Stimulated activated CD4-positive, alpha-beta T cell treated with anti-CD3 and anti-CD28 coated beads, Interleukin-15, amount 100 ng/mL, for 24 hours (primary cell): ENCODE measurements around the gene VRTN.
"Not testable (repeated sequence)": the region's sequence is repeated elsewhere in the genome, so short reads cannot be mapped to it uniquely, and the experiment has no call there.

Experiments
- DNase-seq: peaks from one replicate; pipeline ENCODE4 v3.0.0-alpha.2; 2020

Gene VRTN, protein sequence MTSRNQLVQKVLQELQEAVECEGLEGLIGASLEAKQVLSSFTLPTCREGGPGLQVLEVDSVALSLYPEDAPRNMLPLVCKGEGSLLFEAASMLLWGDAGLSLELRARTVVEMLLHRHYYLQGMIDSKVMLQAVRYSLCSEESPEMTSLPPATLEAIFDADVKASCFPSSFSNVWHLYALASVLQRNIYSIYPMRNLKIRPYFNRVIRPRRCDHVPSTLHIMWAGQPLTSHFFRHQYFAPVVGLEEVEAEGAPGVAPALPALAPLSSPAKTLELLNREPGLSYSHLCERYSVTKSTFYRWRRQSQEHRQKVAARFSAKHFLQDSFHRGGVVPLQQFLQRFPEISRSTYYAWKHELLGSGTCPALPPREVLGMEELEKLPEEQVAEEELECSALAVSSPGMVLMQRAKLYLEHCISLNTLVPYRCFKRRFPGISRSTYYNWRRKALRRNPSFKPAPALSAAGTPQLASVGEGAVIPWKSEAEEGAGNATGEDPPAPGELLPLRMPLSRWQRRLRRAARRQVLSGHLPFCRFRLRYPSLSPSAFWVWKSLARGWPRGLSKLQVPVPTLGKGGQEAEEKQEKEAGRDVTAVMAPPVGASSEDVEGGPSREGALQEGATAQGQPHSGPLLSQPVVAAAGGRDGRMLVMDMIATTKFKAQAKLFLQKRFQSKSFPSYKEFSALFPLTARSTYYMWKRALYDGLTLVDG

DNA sequence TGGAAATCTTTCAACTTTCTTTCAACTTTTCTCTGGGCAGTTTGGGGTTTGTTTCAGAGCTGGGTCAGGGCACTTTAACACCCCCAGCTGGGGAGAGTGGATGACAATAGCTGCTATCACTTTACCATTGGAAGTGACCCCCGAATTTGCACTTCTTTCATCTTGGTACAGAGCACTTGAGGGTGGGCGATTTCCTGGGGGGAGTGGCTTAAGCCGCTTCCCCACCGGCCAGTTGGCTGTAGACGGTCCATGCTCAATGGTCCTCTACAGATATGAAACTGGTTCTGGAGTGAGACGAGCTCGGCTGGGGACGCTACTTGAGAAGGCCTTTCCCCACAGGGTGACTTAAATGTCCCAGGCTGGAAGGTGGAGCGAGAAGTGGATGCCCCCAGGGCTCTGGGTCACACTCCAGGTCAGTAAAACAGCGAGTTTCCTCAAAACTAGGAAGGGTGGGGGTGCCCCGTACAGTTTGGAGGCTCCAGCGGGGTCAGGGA, at the start of gene VRTN:
Gene VRTN, plus strand, starts transcription at position 231 of the 494 bp plus-strand sequence. CDS start 8,313 bp downstream, outside the sequence.
- DNase-seq, result no peak

DNA sequence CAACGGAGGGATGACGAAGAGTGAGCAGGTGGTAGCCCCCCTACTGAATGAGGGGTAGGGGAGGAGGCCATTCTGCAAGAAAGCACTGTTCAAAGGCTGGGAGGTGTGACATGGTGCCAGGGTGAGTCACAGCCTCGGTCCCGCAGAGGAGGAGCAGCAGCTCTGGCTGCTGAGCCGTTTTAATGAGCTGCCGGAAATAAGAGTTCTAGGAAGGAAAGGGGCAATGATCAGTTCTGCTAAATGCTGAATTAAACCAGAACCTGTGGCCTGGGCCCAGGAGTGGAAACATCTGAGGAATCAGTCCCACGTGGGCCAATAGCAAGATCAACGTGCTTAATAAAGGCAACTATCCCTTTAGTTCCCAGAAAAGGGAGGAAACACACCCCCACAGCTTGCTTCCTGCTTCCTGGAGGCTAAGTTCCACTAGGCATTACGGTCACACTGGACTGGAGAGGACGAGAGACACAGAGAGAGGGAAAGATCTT, 49.2 kb upstream of the VRTN start:
- peak; percentile 41 for DNase-seq

DNA sequence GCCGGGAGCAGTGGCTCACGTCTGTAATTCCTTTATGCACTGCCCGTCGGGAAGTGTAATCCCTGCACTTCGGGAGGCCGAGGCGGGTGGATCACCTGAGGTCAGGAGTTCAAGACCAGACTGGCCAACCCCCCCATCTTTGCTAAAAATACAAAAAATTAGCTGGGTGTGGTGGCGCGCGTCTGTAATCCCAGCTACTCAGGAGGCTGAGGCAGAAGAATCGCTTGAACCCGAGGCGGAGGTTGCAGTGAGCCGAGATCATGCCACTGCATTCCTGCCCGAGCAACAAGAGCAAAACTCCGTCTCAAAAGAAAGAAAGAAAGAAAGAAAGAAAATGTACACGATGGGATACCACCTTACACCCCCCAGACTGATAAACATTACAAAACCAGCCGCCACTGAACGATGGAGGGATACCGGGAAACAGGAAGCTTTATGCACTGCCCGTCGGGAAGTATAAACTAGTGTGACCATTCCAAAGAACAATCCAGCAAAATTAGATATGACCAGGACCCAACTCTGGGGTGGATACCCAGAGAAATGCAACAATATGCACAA, 46.6 kb upstream of the VRTN start:
- no peak for DNase-seq

DNA sequence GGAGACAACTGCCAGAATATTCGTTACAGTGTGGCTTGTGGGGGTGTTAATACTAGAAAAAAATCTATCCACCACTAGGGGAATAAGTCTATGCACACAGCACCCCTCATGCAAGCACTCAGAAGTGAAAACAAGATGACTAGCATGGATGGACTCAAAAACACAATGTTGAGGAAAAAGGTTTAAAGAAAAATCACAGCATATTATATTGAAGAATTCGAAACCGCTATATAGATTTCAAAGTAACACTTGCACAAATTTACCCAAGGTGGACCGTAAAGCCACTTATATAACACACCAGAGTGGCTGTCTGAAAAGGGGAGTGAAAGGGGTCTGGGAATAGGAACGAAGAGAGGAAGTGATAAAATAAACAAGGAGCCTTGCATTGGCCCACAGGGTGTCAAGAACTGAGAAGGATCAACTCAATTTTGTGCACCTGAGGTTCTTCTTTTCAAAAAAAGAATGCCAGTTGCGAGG, 46.1 kb upstream of the VRTN start:
- DNase-seq, result peak; percentile 21

DNA sequence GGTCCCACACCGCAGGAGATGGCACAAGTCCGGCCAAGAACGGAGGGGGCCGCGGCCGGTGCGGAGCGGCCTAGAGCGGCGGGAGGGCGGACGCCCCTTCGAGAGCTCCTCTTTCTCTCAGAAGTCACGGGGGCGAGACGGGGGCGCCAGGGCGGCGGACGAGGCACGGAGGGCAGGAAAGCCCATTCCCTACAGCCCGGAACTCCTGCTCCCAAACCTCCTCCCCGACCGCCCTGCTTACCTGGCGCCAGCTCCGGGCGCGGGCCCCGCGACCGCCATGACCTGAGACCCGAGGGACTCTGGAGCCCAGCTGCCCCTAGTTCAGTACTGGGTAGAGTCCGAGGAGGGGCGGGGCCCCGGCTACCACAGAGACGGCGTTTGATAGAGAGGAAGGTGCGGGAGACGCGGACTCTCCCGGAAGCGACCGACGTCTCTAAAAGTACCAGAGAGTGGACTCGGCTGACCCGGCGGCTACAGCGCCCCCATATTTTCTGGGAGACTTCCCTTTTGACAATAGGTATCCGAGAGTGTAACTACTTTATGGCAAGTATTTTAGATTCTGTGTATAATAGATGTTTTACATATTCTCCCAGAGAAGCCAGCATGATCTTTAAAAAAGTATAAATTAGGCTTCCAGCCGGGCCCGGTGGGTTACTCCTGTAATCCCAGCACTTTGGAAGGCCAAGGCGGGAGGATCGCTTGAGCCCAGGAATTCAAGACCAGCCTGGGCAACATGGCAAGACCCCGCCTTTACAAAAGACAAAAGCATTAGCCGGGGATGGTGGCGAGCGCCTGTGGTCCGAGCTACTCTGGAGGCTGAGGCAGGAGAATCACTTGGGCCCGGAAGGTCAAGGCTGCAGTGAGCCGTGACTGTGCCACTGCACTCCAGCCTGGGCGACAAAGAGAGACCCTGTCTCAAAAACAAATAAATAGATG, 45.4 kb upstream of the VRTN start, which contains the start of gene ABCD4:
Gene ABCD4, minus strand, starts transcription at position 301 of the 936 bp plus-strand sequence. Its CDS starts 22 bp downstream, at position 279.
- DNase-seq, result peak; percentile 92

DNA sequence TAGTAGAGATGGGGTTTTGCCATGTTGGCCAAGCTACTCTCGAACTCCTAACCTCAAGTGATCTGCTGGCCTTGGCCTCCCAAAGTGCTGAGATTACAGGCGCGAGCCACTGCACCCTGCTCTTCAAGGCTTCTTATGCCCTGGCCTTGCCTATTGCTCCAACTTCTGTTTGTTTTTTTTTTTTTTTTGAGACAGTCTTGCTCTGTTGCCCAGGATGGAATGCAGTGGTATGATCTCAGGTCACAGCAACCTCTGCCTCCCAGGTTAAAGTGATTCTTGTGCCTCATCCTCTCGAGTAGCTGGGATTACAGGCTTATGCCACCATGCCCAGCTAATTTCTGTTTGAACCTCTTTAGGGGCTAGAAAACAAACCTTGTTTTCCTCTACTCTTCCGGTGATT, 39.6 kb upstream of the VRTN start:
- DNase-seq, result no peak

DNA sequence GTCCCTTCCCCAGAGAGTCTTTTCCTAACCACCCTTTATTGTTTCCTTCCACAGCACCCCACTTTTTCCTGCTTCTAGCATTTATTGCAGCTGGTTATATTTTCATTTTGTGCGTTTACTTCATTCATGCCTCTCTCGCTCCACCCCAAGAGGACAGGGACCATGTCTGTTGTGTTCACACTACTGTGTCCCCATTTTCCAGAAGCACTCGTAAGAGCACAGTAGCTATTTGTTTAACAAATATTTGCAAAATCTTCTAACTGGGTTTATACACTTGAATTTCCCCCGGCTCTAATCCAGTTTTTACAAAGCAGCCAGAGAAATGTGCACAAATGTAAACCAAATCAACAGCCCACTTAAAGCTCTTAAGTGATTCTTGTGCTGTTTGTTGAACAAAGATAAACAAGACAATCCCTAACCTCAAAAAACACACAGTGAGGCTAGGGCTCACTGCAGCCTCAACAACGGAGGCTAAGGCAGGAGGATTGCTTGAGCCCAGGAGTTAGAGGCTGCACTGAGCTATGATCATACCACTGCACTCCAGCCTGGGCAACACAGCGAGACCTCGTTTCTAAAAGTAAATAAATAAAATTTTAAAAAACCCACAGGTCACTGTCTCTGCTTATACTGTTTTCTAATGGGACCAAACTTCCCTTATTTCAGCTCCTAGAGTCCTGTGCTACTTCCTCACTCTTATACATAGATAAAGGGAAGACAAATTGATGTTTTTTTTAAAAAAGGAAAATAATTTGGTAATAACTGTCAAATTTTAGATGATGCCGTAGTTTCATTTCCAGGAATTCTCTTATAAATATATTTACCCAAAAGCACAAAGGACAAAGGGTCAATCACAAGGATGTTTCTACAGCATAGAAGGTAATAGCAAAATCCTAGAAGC, 38.9 kb upstream of the VRTN start:
- DNase-seq, result no peak

DNA sequence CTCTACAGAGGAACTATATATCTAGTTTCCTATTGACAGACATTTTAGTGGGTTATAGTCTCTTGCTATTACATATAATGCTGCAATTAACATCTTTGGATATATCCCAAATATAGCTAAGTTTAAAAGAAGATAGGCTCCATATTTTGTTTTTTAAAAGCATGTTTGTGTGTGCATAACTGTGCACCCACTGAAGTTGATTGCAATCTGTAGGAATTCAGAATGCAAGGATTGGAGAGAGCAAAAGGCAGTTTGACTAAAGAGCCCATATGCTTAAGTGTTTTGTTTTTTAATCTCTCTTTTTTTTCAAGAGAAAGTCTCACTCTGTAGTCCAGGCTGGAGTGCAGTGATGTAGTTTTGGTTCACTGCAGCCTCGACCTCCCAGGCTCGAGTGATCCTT, 36.1 kb upstream of the VRTN start:
- DNase-seq, result no peak

DNA sequence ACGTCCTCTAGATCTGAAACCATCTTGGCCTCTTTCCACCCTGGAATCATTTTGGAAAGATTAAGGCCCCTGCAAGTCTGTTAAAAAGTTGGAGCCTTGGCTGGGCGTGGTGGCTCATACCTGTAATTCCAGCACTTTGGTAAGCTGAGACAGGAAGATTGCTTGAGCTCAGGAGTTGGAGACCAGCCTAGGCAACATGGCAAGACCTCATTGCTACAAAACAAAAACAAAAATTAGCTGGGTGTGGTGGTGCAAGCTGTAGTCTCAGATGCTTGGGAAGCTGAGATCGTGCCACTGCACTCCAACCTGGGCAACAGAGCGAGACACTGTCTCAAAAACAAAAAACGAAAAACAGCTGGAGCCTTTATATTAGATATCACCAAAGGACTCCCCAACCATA, 34.7 kb upstream of the VRTN start:
- no peak for DNase-seq

DNA sequence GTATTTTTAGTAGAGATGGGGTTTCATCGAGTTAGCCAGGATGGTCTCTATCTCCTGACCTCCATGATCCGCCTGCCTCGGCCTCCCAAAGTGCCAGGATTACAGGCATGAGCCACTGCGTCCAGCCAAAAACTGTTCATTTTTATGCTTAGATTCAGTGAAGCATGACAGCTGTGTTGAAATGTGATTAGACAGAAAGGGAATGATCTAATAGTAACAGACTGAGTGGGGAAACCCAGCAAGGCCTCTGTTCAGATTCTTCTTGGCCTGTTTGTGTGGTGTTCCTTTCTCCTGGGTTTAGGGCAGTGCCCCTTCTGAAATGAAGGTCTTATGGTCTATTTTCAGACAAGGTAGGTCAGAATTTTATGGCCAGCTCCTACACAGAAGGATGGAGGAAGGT, 33.7 kb upstream of the VRTN start:
- no peak for DNase-seq

DNA sequence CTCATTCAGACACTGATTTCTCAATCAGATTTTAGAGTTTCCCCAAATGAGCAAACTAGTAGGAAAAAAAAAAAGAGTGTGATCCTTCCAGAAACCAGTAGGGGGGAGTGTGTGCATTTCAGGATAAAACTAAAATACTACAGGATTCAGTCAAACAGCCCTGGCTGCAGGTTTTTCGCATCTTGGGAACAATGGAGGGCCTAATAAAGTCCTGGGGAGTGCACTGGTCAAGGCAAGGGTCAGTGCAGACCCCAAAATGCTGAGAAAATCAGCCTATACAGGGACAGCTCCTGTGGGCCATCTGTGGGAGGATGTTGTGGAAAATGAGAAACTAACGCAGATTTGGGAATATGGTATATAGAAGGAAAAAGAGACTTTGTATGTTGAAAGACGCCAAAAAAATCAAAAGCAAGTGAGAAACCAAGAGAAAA, 23.3 kb upstream of the VRTN start:
- DNase-seq, result no peak

DNA sequence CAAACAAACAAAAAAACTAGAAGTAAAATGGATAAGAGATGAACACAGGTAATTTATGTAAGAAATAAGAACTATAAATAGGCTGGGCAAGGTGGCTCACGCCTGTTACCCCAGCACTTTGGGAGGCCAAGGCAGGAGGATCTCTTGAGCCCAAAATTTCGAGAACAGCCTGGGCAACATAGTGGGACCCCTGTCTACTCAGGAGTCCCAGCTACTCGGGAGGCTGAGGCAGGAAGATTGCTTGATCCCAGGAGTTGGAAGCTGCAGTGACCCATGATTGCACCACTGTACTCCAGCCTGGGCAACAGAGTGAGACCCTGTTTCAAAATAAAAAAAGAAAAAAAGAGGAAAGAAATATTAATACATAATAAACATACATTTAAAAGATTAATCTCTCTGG, 22.8 kb upstream of the VRTN start:
- no peak for DNase-seq

DNA sequence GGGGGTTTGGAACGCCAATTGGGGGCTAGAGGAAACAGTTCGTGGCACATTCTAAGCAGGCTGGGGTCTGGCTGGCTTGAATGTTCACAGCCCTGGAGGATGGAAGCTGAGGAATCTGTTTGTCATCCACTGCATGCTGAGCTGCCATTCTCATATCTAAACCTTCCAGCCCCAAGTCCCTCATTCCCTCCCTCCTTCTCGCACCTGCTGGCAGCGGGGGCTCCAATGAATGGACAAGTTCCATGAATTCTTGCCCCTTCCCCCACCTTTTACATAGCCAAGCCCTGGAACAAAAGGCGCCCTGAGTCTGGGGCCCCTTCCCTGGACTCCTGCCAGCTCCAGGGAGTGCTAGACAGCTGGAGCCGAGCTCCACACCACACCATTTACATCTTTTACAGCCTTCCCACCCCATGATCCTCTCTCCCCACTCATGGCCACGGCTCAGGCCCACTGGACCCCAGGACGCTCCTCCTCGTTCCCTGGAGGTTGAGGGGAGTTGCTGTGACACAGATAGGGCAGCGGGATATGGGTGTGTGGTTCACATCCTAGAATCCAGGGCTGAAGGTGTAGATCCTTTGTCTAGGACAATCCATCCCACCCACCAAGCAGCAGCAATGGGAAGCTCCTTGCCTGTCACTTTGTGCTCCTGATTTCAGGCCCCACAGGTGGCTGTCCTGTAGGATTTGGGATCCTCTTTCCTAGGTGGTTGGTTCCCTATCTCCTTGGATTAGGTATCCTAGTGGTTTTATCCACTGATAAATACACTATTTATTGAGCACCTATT, 21.7 kb upstream of the VRTN start:
- DNase-seq, result no peak

DNA sequence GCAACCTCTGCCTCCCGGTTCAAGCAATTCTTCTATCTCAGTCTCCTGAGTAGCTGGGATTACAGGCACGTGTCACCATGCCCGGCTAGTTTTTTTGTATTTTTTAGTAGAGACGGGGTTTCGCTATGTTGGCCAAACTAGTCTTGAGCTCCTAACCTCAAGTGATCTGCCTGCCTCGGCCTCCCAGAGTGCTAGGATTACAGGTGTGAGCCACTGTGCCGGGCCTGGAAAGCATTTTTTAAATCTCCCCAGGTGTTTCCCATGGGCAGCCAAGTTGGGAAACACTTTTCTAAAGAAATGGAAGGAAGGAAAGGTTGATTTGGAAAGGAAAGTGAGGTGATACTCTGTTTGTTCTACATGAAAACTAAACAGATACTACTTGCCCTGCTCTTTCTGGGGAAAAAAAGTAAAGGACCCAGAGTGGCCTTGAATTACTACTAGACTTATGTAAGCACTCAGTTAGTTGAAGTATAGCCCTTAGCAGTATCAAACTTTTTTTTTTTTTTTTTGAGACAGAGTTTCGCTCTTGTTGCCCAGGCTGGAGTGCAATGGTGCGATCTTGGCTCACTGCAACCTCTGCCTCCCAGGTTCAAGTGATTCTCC, 18.2 kb upstream of the VRTN start:
- not testable (repeated sequence) for DNase-seq

DNA sequence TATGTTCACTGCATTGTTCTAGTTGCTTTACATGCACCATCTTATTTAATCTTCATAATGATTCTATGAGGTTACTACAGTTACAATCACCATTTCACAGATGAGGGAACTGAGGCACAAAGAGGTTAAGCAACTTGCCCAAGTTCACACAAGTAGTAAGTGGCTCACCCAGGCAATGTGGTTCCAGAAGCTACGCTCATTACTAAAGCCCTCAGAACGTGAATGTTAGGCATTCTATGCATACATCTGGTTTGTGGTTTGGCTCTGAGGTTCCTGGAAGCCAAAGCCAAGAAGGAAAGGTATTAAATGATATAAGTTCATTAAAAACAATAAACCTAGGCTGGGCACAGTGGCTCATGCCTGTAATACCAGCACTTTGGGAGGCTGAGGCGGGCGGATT, 14.4 kb upstream of the VRTN start:
- no peak for DNase-seq

DNA sequence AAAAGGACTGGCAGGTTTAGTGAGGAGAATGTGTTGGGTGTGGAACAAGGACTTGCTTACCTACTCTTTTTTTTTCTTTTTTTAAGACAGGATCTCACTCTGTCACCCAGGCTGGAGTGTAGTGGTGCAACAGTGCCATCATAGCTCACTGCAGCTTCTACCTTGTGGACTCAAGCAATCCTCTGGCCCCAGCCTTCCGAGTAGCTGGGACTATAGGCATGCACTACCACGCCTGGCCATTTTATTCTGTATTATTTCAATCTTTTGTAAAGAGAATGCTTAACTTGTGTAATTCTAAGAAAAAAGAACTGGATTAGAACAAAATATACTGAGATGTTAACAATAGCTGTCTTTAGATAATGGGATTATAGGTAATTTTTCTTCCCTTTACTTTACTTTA, 1.9 kb upstream of the VRTN start:
- DNase-seq, result no peak

DNA sequence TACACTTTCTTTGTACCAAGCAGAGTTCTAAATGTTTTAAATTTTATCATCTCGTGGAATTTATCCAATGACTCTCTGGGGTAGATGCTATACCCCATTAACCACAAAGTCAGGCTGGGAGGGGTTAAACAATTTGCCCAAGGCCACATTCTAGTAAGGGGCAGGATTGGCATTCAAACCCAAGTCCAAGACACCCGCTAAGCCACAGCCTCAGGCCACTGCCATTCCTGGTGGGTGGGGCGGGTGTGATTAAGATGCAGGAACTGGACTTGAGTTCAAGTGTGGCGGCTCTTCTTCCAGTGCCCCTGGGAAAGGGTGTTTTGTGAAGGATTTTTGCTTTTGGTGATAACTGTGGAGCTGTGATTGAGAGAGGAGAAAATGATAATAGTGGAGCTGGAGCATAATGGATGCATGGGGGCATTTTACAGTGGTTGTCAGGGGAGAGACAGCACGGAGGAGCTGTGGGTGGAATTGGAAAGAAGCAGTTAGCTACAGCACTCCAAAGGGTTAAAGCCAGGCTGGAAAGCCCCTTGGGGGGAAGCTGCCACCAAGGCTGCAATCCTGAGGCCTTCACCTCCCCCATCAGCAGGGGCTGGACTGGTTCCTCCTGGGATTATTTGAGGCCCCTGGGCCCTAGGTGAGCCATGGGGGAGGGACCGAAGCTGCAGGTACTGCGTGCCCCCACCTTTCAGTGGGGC, 1.0 kb upstream of the VRTN start:
- DNase-seq, result no peak

DNA sequence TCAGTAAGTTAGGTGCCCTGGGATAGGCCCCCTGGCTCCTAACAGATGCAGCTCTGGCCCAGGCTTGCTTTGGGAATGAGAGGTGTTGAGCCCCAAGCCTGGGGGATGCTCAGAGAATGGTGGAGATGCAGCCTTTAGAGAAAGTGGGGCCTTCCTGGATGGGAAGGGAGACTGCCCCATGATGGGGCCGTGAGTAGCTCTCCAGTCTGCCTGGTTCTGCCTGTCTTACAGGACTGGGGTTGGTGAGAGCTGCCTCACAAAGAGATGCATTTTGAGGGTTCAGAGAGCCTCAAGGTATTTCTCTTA, 523 bp upstream of the VRTN start:
- no peak for DNase-seq

DNA sequence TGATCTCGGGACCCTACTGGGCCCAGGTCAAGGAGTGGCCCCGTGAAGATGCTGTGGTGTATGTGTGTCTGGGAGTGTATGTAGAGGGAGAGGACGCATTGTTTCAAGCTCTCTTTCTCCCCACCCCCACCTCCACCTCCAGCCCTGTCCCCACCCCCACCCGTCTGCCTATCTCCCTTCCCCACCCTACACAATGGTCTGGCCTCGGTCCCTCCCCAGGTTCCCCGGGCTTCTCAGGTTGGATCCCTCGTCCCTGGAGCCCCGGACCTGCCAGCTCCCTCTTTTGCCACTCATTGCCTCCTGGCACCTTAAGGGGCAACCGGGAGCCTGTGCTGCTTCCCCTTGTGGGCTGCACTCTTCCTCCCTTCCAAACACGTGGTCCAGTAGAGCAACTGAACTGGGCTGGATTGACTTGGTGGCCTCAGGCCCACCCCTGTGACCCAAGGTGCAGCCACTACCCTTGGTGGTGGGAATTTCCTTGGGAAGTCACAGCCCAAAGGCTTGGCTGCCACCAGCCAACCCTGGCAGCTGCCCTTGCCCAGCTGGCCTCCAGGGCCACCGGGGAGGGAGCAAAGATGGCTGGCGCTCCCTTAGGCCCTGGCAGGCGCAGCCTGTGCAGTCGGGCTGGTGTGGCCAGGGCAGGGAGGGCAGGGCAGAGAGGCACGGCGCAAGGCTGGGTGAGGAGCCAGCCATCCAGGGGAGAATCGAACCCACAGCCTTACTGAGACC, 628 bp downstream of the VRTN start:
- no peak for DNase-seq
